ENCODE results near the gene SBF2. TPM values are rescaled to one million over a fixed set of nuclear protein-coding genes. Genes with fewer than 3 reads are reported as not detected.

Gene SBF2
- polyA plus RNA-seq, 1 donor from 2014 or later, result 53.4 TPM

DNA sequence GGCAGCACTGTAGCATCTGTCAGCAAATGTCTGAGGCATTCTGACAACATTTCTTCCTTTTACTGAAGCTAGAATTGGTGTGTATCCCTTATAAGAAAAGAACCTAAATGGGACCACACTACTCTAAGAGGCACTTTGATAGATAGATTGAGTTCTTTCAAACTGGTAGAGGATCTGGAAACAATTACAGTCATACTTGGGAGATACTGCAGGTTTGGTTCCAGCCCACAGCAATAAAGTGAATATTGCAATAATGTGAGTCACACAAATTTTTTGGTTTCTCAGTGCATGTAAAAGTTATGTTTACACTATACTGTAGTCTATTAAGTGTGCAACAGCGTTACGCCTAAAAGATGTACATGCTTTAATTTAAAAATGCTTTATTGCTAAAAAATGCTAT lies 96.9 kb downstream of the SBF2 start:
- H3F3A ChIP-seq (ENCODE audit: insufficient read depth, low read length, poor library complexity, severe bottlenecking), result no peaks in the 10 kb centered on the region
- no peak overlapping the region for H3K4me3 ChIP-seq (ENCODE audit: low read length)
- H3K27ac ChIP-seq (ENCODE audit: low read length), result no peak overlapping the region
- no peak for TF ChIP-seq MXI1 (conservative IDR thresholded peaks at IDR 0.05; ENCODE audit: poor library complexity, severe bottlenecking)
- no peak for TF ChIP-seq POLR2AphosphoS5 (IDR thresholded peaks at IDR 0.05)
- TF ChIP-seq TAF1 (IDR thresholded peaks at IDR 0.05; ENCODE audit: low read depth), result no peak
- TF ChIP-seq EP300 (conservative IDR thresholded peaks at IDR 0.05; ENCODE audit: poor library complexity, severe bottlenecking), result no peak
- TF ChIP-seq RAD21 (conservative IDR thresholded peaks at IDR 0.05), result no peak
- TF ChIP-seq, protein P1, sequence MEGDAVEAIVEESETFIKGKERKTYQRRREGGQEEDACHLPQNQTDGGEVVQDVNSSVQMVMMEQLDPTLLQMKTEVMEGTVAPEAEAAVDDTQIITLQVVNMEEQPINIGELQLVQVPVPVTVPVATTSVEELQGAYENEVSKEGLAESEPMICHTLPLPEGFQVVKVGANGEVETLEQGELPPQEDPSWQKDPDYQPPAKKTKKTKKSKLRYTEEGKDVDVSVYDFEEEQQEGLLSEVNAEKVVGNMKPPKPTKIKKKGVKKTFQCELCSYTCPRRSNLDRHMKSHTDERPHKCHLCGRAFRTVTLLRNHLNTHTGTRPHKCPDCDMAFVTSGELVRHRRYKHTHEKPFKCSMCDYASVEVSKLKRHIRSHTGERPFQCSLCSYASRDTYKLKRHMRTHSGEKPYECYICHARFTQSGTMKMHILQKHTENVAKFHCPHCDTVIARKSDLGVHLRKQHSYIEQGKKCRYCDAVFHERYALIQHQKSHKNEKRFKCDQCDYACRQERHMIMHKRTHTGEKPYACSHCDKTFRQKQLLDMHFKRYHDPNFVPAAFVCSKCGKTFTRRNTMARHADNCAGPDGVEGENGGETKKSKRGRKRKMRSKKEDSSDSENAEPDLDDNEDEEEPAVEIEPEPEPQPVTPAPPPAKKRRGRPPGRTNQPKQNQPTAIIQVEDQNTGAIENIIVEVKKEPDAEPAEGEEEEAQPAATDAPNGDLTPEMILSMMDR (IDR thresholded peaks at IDR 0.05; ENCODE audit: poor library complexity, severe bottlenecking), result no peak
- no peak for TF ChIP-seq SMC3 (conservative IDR thresholded peaks at IDR 0.05; ENCODE audit: poor library complexity)
- no peak for TF ChIP-seq EZH2 (IDR thresholded peaks at IDR 0.05; ENCODE audit: borderline replicate concordance, insufficient read depth, low read length, poor library complexity, severe bottlenecking)
- TF ChIP-seq, protein P2, sequence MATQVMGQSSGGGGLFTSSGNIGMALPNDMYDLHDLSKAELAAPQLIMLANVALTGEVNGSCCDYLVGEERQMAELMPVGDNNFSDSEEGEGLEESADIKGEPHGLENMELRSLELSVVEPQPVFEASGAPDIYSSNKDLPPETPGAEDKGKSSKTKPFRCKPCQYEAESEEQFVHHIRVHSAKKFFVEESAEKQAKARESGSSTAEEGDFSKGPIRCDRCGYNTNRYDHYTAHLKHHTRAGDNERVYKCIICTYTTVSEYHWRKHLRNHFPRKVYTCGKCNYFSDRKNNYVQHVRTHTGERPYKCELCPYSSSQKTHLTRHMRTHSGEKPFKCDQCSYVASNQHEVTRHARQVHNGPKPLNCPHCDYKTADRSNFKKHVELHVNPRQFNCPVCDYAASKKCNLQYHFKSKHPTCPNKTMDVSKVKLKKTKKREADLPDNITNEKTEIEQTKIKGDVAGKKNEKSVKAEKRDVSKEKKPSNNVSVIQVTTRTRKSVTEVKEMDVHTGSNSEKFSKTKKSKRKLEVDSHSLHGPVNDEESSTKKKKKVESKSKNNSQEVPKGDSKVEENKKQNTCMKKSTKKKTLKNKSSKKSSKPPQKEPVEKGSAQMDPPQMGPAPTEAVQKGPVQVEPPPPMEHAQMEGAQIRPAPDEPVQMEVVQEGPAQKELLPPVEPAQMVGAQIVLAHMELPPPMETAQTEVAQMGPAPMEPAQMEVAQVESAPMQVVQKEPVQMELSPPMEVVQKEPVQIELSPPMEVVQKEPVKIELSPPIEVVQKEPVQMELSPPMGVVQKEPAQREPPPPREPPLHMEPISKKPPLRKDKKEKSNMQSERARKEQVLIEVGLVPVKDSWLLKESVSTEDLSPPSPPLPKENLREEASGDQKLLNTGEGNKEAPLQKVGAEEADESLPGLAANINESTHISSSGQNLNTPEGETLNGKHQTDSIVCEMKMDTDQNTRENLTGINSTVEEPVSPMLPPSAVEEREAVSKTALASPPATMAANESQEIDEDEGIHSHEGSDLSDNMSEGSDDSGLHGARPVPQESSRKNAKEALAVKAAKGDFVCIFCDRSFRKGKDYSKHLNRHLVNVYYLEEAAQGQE (IDR thresholded peaks at IDR 0.05; ENCODE audit: borderline replicate concordance), result no peak
- no peak overlapping the region for H3K4me2 ChIP-seq (ENCODE audit: low read length)
- no peak overlapping the region for H3K9ac ChIP-seq (ENCODE audit: low read length)
- no peaks in the 10 kb centered on the region for H3K9me2 ChIP-seq (ENCODE audit: insufficient read depth, low read length)
- H4K20me1 ChIP-seq (ENCODE audit: insufficient read depth), result no peaks in the 10 kb centered on the region
- no peaks in the 10 kb centered on the region for H3K9me3 ChIP-seq (ENCODE audit: low read length)
- H2AFZ ChIP-seq (ENCODE audit: low read depth, low read length), result no peak overlapping the region
- H3K27me3 ChIP-seq (ENCODE audit: insufficient read depth, low read depth, low read length), result no peaks in the 10 kb centered on the region
- peaks cover 3% of the 10 kb centered on the region for H3K79me2 ChIP-seq (replicated peaks; ENCODE audit: insufficient read depth, low read length)
- H3K36me3 ChIP-seq (ENCODE audit: insufficient read depth, low read length), result no peaks in the 10 kb centered on the region

DNA sequence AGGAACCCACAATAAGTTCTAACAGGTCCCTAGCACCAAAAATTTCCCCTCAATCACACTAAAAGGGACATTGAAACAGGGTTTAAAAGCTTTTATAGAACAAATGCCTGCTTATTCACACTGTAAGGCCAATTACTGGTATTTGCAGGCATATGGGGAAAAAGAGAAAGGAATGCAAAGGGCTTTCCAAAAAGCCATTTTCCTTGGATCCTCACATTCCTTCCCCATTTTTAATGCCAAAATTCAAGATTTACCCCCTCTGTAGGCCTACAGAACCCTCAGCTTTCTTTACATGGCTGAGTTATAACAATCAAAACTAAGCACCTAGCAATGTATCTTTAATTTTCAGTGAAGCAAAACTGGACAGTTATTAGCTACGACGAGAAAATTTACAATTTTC lies 102.0 kb downstream of the SBF2 start:
- Histone ChIP-seq H3K9ac (ENCODE audit: low read length) (no peak overlapping the region), H2AFZ (ENCODE audit: low read depth, low read length) (no peak overlapping the region), H3K9me2 (ENCODE audit: insufficient read depth, low read length) (no peaks in the 10 kb centered on the region), H3K27ac (ENCODE audit: low read length) (no peak overlapping the region), H3K4me2 (ENCODE audit: low read length) (no peak overlapping the region), H4K20me1 (ENCODE audit: insufficient read depth) (no peaks in the 10 kb centered on the region), H3K79me2 (replicated peaks; ENCODE audit: insufficient read depth, low read length) (no peaks in the 10 kb centered on the region), H3K27me3 (ENCODE audit: insufficient read depth, low read depth, low read length) (no peaks in the 10 kb centered on the region), H3K9me3 (ENCODE audit: low read length) (no peaks in the 10 kb centered on the region), H3K36me3 (ENCODE audit: insufficient read depth, low read length) (no peaks in the 10 kb centered on the region), H3K4me3 (ENCODE audit: low read length) (no peak overlapping the region), H3F3A (ENCODE audit: insufficient read depth, low read length, poor library complexity, severe bottlenecking) (no peaks in the 10 kb centered on the region)
- no peak for TF ChIP-seq POLR2AphosphoS5 (IDR thresholded peaks at IDR 0.05)
- TF ChIP-seq TAF1 (IDR thresholded peaks at IDR 0.05; ENCODE audit: low read depth), result no peak
- TF ChIP-seq, protein P2 (IDR thresholded peaks at IDR 0.05; ENCODE audit: borderline replicate concordance), result no peak
- no peak for TF ChIP-seq MXI1 (conservative IDR thresholded peaks at IDR 0.05; ENCODE audit: poor library complexity, severe bottlenecking)
